NCI-H1694 (cell line): ENCODE data around the gene PTPRR.

Experiments used
- DNase-seq: peaks from one replicate; lab custom pipeline; 2025; lab: John Stamatoyannopoulos, UW

Gene PTPRR

DNA sequence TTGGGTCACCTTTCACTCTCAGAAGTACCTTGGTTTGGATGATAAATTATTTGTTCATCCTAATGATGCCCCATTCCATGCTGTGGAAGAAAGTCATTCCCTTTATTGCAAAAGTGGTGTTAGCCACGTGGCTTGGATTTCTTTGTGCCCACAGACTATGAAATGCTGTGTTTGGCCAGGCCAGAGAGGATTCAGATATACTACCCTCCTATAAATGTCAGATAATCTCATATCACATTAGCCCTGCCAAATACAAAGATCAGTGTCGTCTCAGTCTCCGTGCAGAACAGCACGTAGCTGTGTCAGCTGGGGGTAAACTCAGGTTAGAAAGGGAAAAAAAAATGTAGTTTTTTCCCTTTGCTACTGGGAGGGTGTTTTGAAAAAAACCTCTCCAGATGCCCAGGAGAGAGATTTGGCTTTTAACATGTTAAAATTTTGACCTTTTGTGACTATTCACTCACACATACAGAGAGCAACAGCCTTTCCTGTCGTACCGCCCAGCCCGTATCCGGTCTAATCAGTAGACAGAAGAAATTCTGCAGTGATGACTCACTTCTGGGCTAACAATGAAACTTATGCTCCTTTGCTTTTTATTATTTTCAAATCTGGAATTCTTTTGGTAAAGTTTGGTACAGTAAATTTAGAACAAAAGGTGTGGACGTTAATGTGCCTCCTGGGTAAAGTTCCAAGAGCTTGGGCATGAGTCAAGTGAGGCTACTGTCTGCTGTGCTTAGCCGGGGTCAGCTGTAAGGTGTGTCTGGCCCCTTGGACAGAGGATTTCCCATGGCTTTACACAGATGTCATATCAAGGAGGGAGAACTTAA, 274.8 kb downstream of the PTPRR start:
- DNase-seq = no peak

DNA sequence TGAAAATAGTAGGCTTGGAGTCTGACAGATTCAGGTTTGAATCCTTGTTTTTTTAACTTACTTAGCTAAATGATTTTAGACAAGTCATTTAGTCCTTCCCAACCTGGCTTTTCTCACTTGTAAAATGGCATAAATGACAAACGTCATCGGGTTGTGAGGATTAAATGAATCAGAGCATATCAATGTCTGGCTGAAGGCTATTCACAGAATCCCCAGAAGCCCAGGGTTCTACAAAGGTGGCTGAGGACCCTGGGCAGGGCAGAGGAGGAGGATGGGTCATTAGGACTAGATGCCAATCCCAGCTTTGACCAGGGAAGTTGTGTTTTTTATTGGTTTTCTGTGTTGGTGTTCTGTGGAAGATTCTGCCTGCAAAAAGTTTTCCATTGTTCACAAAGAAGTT, 275.7 kb downstream of the PTPRR start:
- DNase-seq = no peak

DNA sequence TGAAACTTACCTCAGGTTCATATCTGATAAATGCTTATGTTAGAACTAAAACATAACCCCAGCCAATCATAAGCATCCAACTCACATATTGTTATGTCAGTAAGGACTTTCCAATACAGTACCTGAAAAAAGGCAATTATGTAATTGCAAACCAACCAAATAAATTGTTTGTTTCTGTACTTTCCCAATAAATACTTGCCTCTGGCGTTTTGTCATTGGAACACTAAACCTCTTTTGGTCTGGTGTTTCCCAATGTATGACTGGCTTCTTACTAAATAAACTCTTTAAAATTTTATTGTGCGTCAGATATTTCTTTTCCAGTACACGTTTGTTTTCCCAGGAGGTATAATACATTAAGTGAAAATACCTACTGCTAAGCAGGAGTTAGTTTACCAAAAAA, 276.6 kb downstream of the PTPRR start:
- DNase-seq = no peak

DNA sequence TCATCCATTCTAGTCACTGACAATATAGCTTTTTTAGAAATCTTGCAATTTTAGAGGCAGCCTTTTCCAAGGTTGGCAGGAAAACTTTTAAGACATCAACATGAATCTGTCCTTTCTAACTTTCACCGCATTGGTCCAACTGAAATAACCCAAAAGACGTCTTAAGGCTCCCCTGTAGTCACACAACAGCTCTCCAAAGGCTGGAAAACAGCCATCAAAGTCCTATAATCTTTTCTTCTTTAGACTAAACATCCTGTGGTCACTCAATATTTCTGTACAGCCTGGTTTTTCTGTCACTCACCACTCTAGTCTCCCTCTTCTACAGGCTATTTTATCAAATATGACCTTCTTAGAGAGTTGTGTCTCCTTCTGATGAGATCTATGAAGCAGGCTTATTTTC, 278.8 kb downstream of the PTPRR start:
- no peak for DNase-seq

DNA sequence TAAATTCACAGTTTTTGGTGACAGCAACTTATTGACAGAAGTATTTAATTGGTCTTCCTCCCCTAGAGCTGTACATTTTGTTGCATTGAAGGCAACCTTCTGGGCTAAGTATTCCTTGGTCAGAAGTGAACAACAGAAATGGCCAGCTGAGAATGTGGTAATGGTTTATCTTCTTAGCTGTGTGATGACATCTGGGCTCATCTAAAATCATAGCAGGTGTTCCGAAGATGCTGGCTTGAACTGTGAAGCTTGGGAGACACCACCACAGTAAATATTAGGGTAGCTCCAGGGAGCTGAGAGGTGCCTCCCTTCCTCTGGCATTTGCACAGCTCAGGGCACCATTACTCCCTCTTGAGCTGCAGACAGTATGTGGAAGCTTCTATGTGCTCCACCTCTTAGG, 279.6 kb downstream of the PTPRR start:
- no peak for DNase-seq

DNA sequence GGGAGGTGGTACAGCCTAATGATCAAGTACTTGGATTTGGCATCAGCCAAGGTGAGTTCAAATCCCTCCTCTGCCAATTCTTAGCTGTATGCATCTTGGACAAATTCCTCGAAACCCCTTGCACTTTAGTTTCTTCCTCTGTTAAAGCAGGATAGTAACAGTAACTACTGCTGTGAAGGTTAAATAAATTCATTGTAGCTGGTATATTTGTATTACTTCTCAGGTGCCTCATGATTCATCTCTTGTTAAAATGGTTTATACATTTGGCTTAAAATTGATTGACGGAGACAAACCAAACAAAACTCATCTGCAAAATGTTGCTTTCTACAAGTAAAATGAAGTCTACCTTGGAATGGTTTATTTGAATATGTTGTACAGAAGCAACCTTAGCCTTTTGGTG, 281.0 kb downstream of the PTPRR start:
- no peak for DNase-seq

DNA sequence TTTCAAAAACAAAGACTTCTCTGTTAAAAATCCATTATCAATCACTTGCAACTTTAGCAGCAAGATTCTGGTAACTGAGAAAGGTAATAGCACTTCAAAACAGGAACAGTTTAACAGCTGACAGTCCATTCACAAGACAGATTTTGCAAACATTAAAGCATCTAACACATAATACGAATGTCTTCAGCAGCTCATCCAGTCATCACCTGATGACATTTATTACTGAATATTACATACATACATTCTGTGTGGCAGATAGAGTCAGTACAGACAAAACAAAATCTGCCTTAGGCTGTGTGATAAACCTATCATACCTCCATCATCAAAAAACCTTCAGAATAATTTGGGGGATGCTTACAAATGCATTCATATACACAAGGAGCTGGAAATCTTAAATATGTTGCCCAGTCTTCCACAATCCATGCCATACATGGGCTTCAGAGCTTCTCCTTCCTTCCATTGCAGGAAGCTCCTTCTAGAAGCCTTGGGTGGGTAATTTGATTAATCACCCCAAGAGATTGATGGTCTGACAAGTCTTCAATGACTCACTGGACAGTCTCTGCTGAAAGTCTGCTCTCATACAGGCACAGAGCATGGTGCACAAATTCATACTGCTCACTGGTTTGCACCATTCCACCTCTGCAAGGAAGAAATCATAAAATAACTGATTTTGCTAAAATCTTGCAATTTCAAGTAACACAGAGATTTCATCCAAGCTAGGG, 281.7 kb downstream of the PTPRR start:
- no peak for DNase-seq

DNA sequence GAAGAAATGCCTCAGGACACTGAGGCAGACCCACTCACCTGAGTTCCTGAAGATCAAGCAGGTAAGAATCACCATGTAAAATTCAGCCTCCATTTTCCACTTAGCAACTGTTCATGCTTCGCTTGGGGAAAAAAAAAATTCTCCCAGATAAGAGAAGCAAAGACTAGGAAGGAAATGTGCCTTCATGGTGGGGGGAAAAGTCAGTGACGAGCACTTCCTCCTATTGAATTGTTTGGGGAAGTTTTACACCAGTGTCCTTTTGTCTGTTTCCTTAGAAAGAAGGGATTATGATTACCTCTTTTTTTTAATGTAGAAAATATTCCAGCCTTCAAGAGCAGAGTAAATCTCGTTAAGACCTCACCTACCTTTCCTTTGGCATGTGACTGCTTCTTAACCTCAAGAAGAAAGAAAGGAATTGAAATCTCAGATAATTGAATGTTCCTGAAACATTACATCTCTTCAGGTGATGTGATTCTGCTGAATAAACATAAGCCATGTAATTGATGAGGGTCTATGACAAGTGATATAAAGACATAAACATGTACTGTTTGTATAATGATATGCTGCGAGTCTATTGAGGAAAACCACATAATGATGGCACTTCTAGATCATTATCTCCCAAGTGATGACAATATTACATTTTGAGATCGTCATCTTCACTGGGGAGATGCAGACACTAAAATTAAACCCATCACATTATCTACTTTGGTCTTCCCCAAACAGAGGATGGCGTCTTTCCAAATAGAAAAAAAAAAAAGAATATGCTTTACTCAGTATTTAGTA, 283.0 kb downstream of the PTPRR start, which contains the start of gene PTPRB:
PTPRB (minus strand) TSS at position 127 of the 783 bp plus-strand sequence; CDS start at position 93, 34 bp downstream.
- DNase-seq = no peak

DNA sequence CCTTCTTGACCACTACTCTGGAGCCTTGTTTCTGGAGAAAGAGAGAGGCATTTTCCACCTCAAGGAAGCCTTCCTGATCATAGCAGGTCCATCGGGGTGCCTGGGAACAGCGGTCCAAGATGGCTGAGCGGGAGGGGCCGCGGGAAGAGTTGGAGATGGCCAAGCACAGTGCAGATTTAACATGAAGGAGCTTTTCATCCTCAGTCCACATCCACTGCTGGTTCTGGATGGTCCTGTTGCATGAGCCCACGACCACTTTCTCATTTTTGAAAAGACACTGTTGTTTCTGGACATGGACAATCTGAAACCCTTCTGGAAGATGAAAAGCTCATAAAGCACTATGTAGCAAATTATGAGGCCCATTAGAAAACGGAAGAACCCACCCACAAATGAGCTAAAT, 284.8 kb downstream of the PTPRR start:
- no peak for DNase-seq

DNA sequence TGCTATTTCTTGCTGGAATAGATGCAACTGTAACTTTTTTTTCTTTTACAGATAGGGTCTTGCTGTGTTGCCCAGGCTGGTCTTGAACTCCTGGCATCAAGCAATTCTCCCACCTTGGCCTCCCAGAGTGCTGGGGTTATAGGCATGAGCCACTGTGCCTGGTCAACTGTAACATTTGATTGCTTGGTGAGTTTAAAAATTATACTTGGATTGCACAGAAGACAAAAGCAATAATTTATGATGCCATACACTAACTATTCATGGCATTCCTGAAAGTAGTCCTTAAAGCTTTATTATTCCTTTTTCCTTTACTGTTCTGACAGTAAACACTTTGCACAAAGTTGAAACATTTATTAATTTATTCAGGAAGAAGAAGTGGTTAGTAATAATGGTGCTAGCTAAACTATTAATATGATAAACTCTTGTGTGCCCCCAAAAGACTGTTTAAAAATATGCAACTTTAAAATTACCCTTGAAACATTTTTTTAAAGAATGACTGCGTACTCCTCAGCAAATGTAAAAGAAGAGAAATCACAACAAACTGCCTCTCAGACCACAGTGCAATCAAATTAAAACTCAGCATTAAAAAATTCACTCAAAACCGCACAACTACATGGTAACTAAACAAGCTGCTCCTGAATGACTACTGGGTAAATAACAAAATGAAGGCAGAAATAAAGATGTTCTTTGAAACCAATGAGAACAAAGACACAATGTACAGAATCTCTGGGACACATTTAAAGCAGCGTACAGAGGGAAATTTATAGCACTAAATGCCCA, 291.6 kb downstream of the PTPRR start:
- no peak for DNase-seq

DNA sequence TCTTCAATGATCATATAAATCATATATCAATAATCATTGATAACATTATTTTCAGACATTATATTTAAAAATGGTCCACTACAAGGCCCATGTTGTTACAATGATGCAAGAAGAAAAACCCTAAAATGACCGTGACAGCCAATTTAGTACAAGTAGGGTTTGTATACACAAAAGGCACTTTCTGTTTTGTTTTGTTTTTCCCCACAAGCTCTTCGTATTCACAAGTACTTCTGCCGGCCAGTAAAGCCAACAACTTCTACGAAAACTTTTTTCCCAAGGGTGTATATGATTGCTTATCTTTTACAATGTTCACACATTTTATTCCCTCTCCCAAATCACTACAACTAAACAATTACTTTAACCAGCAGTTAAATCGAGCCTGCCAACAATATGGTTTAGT, 292.9 kb downstream of the PTPRR start:
- DNase-seq = no peak

DNA sequence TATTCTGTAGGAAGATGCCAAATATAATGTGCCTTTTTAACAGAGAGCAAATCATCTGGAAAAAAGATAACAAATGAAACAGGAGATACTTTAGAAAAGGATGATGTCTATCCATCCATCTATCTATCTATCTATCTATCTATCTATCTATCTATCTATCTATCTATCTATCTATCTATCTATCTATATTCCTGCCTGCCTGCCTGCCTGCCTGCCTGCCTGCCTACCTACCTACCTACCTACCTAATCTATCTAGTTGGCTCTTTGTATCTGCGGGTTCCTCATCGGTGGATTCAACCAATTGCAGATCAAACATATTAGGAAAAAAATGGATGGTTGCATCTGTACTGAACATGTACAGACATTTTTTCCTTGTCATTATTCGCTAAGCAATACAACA, 294.4 kb downstream of the PTPRR start:
- no peak for DNase-seq

DNA sequence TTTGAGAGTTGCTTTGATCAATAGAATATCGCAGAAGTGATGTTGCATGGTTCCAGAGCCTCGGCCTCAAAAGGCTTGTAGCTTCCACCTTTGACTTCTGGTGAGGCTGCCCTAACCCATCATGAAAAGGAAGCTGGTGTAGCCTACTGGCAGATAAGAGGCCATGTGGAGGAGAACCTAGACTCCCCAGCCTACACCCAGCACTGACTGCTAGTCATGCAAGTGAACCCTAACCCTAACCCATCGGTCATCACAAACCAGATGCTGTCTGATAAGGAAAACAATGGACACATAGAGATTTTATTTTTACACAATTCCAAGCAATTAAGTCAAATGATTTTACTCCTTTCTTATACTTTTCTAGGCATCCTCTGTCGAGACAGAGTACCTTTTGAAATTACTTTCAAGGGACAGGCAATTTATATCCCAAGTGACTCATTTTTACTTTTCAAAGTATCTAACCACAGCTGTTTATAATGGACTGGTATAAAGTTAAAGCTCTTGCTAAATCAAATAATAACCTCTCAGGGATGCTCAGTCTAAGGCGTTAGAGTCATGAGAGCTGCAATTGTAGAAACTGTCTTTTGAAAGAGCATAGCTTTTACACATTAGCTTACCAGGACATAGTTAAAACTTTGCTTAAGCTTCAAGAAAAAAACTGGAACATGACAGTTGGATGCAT, 300.9 kb downstream of the PTPRR start:
- DNase-seq = no peak

DNA sequence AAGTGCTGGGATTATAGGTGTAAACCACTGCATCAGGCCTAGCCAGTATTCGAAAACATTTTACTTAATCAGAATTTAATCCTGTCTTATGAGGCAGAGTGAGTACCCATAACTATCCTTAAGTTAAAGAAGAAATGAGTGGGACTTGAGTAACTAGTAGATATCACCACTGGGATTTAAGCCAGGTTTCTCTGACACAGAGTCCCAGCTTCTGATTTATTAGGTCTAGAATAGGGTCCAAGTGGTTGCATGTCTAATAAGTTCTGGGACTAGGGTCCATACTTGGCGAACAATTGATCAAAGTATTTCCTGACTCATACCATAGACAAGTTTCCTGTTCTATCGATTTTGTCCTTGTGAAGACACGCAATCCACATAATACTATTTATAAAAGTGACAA, 302.2 kb downstream of the PTPRR start:
- no peak for DNase-seq

DNA sequence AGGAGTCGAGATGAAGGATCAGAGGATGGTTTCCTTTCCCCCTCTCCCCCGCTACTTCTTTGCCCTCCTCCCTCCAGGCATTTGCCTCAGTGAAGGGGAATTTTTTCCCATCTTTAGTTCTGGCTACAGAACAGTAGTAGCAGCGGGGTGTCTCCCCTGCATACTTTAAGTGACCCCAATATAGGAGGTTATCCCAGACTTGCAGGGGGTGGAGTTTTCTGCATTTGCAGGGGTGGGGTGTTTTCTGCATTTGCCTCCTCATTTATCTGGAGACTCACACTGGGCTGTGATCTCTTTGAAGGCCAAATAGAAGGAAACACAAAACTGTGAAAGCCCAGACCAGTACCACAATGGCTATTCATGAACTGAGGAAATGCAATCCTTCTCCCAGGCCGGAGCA, 303.1 kb downstream of the PTPRR start:
- no peak for DNase-seq

DNA sequence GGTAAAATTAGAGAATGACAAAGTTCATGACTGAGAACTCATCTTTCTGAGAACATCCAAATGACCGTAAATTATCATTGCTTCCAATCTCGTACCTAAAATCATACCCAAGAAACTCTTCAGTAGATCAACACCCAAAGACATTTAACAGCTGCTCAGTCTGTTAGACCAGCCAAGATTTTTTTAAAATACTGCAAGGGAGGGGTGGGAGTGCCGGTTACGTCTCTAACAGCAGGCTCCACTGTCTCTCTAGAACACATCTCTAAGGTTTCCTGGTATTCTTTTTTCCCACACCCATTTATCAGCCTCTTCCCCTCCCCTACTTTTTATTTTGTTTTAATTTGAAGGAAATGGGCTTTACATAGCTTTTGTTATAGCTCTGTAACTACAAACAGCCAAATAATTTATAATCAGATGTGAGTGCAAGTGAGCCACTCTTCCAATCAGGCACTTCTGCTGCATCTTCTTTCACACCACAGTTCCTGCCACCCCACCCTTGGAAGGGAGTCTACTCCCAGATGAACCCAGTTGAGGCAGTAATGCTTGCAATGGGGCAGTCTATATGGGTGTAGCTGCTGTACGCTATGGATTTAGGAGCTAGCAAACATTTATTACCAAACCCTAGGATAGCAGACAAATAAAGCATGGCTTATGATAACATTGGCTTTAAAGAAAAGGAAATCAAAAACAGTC, 305.2 kb downstream of the PTPRR start:
- no peak for DNase-seq

DNA sequence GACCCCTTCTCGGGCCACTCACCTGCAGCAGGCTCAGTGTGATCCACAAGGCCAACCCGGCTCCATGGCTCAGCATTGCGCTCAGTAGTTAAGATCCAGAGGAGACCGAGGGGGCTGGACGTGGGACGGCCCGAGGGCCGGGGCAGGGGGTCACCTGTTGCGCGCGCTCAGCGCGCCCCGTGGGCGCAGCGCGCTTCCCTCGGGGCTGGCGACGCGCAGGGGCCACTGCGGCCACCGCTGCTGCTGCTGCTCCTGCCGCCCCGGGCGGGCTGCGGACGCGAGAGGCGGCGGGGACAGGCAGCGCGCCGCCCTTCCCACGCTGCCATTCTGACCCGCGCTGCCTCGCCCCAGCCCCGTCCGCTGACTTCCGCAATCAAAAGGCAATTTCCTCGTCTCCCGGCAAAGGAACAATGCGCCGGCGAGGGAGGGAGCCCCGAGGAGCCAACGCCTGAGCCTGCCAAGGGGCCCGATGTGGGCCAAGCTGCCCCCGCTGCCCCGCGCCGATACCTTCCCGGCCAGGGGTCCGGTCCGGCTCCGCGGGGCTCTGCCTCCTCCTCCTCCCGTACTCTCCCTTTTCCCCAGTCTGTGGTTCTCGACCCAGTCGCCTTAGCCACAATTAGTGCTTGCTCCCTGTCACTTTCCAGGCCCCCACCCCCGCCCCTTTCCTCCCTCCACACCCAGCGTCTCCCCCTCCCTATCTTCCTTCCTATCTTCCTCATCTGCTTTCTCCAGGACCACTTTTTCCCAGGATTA, 310.6 kb downstream of the PTPRR start:
- no peak for DNase-seq

DNA sequence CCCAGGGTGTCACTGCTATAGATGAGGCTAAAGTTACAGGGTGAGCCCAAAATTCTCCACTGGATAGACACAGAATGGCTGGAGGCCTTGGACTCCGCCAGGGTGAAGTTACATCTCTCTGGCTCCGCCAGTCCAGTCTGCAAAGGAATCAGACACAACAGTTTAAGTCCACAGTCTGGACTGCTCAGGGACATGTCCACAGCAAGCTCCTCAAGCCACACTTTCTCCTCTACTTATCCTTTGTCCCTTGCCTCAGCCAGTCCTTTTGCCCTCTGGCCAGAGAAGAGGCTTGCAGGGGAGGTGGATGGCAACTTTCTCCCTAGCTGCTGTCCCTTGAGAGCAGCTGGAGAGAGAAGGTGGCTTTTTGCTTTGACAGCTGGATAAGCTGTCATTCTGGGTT, 311.3 kb downstream of the PTPRR start:
- no peak for DNase-seq

DNA sequence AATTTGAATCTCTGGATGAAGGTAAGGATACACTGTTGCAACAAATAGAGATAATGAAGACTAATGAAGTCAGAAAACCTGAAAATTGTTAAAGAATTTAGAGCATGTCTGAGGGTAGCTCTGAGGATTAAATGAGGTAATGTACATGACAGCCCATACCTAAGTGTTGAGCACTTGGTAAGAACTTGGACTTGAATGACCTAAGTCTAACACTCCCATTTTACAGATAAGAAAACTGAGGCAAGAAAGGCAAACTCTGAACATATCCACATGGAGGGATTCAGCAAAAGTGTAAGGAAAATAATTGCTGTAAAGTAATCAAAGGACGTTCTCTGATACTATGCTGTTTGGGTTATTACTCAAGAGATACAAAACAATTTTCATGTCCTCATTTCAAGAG, 312.4 kb downstream of the PTPRR start:
- DNase-seq = no peak

DNA sequence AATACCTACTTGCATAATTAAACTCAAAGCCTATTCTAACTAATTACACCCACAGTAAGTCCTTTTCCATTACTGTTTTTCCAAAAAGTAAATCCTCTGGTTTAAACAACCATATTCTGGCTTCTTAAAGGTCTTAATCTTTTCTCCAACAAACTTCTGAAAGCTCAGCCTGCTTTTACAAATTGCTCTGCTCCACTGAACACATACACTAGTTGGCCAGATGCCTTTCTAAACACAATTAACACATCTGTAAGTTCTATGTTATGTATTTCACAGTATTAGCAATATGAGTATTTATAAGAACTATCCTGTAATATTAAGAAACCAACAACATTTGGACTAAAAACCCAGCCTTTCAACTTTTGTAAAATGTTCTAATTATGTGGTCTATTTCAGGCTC, 313.4 kb downstream of the PTPRR start:
- no peak for DNase-seq
